Measurements from ENCODE around the gene SLC22A12.

Gene SLC22A12

DNA sequence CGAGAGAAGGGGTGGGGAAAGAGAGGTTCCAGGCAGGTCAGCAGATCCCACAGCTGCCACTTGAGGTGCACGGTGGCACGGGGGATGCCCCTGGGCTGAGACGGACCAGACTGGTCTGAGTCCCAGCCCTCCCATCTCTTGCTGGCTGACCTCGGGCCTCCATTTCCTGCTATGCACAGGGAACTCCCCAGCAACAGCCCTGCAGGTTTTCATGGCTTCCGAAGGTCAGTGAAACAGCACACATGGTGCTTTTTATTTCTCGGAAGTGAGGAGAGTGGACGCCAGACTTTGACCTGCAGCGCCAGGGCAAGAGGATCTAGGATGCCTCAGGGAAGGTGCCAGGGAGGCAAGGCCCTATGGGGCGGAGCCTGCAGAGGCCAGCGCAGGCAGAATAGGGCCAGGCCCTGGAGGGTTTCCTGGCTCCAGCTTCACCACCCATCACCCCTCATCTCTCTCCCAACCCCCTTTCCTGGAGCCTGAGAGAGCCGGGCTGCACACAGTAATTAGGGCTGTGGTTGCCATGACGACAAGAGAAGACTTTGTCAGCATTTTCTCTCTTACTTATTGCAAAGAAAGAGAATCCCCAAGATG, 29.5 kb downstream of the SLC22A12 start:
- in situ Hi-C loops (cut with MboI; ENCODE audit: low sequenced_read_pairs), result no loop called here

DNA sequence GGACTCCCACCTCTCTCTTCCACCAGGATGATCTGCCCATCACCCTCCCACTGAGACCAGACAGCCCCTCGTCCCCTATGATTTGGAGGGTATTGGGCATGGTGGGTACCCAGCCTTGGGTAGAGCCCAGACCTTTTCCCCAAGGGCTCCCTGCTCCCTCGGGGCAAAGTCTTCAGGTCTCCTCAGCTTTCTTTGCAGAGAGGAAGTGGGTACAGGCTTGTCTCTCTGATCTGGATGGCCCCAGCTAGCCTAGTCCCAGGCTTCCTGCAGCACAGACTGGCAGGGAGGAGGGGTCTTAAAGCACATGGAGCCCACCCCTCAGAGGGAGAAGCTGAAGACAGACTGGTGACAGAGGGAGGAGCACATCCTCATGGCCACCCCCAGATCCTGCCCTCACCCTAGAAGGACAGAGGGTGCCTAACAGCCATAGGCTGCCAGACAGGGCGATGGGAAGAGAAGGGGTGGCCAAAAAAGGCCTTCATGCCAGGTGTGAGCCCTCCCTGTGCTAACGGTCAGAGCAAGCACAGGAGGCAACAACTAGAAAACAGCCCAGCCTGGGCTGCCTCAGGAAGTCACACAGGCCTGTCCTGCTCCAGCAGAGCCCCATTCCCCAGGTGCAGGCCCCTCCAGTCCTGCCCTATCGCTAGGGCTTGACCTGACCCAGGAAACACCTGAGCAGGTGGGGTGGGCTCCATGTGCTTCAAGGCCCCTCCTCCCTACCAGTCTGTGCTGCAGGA, 30.4 kb downstream of the SLC22A12 start:
- in situ Hi-C loops (cut with MboI; ENCODE audit: low sequenced_read_pairs), result no loop called here

DNA sequence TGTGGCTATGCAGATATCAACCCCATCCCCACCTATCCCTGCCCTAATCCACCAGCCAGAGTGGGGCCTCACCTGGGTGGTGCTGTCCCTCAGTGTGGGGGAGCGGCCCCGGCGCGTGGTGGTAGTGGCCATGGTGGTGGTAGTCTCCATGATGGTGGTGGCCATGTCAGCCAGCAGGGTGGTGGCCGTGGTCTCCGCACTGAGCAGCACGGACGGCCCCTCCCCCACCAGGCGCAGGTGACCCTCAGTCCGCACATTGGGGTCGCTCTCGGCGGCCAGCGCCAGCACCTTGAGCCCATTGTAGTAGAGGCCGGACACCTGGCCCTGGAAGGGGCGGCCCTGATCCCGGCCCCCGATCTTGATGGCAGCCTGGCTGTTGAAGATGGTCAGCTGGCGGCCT, 31.7 kb downstream of the SLC22A12 start:
- in situ Hi-C loops (cut with MboI; ENCODE audit: low sequenced_read_pairs), result no loop called here

DNA sequence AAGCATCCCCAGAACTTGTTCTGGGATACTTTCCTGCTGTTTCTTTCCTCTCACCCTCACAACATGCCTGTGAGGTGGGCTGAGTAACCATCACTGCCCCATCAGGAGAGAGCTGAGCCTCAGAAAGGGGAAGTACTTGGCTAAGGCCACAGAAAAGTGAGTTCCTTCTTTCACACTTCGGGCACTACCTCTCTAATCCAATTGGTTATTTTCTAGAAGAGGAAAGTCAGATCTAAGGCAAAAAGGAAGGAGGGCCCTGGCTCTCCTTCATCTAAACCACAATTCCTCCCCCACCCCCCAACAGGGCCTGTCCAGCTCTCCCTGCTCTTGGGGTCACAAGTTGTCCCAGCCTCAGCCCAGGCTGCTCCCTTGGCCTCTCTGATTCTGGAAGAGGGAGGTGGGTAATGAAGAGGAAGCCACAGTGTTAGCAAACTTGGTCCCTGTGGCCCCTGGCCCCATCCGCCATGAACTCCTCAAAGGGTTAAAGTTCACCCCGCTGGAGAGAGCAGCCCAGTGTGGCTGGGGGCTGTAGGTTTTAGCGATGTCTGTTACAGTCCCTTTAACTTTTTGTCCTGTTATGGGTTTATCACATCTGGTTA, 34.0 kb downstream of the SLC22A12 start:
- in situ Hi-C loops (cut with MboI; ENCODE audit: low sequenced_read_pairs), result no loop called here

DNA sequence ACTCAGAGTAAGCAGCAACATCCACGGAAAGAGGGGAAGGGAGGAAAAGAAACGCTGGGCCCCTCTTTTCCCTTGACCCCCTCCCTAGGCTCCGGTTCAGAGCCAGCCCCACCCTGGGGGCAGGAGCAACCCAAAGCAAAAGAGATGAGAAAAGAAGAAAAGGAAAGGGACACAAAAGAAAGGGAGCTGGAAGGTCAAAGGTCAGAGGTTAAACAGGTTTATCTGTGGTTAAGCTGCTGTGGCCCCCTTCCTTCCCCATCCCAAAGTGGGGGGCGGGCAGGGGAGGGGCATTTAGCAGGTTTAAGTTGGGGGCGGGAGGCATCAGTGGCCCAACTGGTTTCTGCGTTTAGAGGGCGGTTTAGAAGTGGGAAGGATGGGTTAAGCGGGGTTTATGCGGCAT, 35.6 kb downstream of the SLC22A12 start:
- in situ Hi-C loops (cut with MboI; ENCODE audit: low sequenced_read_pairs), result no loop called here

DNA sequence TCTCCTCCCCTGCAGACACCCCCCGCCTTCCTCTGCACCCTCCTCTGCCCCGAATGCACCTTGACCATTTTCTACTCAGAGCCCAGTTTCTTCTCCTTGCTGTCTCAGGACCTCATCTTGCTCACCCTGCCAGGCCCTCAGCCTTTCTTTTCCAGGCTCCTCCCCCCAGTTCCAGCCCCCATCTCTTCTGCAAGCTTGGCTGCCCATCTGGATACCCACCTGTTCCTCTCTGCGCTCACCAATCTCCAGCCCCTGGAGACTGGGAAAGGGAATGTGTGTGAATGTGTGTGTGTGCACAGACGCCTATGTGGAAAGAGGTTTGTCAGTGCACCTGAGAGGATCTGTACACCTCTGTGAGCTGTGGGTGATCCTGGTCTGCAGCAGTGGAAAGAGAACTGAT, 36.4 kb downstream of the SLC22A12 start:
- in situ Hi-C loops (cut with MboI; ENCODE audit: low sequenced_read_pairs), result no loop called here

DNA sequence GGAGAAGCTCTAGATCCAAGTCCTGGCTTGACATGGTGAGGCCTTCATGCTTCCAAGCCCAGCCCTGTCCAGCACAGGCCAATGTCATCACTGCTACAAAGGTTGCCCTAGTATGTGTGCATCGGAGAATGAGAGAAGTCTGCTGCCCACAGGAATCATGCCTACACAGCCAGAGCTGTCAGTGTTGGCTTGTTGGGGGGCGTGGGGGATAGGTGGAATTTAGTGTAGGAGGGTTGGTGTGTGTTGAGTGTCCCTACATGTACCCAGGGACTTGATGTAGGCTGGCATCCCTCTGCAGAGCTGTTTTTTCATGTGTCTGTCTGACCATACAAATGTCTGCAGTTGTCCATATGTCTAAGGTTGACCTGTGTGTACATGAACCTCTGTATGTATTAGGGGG, 37.6 kb downstream of the SLC22A12 start:
- in situ Hi-C loops (cut with MboI; ENCODE audit: low sequenced_read_pairs), result no loop called here

DNA sequence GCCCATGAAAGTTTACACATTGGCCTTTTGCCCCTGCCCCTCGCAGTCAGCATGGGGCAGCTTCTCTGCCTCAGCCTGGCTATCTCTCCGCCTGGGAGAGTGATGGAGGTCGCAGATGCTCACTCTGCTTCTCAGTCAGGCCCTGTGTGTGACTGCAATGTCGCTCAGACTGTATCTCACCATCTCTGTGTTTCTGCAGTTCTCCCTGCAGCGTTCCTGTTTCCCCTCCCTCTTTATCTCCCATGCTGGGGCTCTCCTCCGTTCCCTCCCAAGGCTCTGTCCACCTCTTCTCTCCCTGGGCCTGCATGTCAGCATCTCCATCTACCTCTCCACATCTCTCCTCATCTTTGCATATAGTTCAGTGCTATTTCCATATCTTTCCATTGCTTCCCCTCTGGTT, 38.1 kb downstream of the SLC22A12 start:
- in situ Hi-C loops (cut with MboI; ENCODE audit: low sequenced_read_pairs), result no loop called here

DNA sequence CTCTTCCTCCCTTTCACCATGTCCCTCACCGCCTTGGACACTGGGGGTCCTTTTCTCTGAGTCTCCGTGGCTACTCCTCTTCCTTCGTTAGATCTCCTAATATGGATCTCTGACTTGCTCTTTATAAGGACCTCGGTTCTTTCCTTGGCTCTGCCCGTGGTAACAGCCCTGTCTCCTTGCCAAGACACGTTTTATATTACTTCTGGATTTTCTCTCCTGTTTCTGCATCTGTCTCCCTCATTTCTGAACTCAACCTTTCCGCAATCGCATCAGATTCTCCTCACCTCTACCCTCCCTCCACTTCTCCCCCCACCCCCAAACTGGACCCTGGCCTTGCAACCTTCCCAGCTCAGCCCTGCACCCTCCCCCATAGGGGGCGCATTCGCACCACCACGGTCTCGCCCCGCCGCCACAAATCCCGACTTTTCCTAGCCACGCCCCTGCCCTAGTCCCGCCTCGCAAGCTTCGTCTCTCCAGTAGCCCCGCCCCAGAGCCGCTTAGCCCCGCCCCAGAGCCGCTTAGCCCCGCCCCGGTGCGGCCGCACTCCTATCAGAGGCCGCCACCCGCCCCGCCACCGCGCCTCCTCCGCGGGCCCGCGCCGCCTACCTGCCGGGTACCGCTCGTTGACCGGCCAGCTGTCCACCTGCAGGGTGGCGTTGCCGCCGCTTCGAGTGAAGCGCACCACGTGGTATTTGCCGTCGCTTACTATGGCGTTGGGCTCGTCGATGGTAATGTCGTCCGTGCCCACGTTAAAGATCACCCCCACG, 39.0 kb downstream of the SLC22A12 start:
- in situ Hi-C loops (cut with MboI; ENCODE audit: low sequenced_read_pairs), result no loop called here

DNA sequence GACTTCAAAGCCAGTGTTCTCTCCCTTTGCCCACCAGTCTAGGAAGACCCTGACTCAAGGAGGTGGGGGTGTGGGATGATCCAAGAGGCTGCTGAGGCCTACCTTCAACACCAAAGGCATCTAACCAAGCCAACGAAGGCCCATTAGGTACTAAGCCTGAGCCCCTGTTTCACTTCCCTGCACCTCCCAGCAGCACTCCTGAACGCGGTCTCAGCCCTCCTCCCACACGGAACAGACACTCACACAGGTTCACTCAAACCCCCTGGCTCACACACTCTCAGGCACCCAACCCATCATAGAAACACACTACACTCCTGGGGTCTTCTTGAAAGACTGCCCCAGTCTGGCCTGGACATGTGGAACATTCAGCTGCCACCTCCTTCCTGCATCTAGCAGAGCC, 40.7 kb downstream of the SLC22A12 start:
- in situ Hi-C loops (cut with MboI; ENCODE audit: low sequenced_read_pairs), result no loop called here

DNA sequence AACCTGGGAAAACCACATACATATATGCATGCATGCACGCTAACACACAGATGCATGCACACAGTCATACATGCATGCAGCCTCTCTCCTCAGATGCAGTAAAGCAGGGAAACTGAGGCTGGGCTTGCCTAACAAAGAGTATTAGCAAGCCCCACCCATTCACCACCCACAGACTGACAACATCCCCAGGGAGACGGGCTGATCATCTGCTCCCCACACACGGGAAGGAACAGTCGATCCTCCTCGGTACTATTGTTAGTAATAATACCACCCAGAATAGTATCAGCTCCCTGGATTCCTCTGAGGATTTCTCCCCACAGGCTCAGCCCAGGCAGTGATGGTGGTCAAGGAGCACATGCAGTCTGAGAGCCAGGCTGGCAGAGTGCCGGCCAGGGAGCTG, 41.2 kb downstream of the SLC22A12 start:
- in situ Hi-C loops (cut with MboI; ENCODE audit: low sequenced_read_pairs), result no loop called here

DNA sequence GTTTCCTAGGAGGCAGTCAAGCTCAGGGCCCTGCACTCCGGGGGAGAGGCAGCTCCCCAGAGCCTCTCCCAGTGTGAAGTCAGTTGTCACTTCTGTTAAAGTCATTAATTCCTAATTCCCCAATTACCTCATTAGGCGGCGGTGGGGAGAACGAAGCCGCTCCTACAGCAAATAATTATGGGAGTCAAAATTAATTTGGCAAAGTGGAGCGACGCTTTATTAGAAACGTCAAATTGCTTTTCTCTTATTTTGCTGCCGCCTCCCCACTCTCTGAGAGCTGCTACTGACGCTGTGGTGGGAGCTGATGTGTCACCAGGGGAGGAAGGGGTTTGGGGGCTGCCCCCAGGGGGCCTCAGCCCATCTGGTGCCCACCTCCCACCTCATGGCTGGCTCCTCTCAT, 41.6 kb downstream of the SLC22A12 start:
- in situ Hi-C loops (cut with MboI; ENCODE audit: low sequenced_read_pairs), result no loop called here

DNA sequence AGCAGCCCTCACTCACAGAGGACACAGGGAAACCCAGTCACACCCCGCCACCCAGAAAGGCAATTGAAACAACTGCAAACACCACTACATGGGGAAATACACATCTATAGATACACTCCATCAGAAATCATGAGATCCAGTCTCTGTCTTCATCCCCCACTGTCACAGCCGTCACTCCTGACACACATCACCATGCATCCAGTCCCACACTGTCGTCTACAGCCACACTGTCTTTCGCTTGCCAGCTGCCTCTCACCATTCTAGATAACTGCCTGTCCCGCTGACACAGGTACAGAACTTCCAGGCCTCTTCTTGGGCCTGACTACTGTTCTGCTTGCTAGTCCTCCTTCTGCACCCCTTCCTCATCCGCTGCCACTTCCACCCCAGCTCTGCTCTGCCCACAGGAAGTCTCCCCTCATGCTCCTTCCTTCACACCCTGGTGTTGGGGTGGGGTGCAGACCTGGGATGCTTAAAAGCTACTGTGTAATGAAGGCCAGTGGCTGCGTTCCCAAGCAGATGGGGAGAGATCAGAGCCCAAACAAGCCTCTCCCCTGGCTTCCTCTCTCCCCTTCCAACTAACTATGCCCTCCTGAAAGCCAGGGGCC, 42.6 kb downstream of the SLC22A12 start:
- in situ Hi-C loops (cut with MboI; ENCODE audit: low sequenced_read_pairs), result no loop called here

DNA sequence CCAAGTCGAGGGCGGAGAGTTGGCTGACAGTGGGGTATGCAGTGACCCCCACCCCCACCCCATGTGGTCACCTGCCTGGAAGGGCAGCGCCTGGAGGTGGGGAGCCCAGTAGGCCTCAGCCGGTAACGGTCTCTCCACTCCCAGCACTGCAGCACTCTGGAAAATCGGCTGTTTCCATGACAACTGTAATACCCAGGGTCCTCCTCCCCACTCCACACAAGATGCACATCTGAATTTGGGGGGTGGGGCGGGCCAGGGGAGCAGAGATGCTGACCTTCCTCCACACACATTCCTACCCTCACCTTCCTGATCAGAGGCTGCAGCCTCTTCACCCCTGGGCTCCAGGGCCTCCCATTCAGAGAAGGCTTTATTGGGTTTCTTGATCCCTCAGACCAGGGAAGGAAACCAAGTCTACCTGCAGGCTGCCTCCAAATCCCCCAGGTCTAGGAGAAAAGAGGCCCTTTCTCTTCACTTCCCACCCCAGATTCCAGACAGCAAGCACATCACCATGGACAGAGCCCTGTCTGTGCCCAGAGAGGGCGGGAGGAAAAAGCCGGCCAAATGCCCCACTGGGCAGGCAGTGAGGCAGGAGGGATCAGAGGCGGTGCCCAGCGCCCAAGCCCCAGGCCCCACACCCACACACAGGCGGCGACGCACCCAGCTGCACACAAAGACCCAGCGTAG, 46.5 kb downstream of the SLC22A12 start:
- in situ Hi-C loops (cut with MboI; ENCODE audit: low sequenced_read_pairs), result no loop called here

DNA sequence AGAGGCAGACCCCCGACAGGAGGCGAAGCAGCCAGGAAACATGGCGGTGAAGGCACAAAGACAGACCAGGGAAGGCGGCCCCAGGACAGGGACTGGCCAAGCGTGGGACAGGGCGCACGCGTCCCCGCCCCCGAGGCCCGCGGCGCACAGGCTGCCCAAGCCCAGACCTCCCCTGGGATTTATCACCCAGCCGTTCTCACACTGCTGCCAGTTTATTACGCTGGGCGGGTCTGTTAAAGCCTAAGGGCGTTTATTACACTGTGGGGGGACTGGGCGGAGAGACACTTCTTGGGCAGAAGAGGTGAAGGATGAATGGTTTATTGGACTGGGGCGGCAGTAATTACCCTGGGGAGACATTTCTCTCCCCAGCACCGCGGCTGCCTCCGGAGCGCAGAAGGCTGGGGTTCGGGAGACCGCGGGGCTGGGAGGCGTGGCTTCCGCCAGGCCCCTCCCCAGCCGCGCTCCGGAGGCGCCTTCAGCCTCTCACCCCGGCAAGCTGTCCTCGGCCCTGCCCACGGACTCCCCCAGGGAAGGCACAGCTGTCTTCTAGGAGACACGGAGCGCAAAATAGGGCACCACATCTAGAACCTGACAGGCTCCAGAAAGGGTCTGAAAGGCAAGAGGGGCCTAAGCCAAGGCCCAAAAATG, 47.1 kb downstream of the SLC22A12 start:
- in situ Hi-C loops (cut with MboI; ENCODE audit: low sequenced_read_pairs), result no loop called here

DNA sequence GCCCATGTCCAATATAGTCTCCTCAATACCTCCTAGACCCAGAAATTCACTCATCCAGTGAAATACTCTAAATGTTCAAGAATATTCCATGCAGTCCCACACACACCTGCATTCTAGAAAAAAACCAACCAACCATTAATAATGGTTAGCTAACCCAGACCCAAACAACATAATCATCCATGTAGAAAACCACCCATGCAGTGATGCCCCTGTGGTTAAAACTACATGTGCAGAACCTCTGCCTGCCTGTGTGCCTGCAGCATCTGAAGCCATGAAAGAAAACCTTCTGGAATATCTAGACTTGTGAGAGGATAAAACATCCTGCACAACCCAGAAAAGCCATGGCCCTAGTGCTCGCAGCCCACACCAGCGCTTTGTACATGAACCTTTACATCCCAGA, 47.8 kb downstream of the SLC22A12 start:
- in situ Hi-C loops (cut with MboI; ENCODE audit: low sequenced_read_pairs), result no loop called here

DNA sequence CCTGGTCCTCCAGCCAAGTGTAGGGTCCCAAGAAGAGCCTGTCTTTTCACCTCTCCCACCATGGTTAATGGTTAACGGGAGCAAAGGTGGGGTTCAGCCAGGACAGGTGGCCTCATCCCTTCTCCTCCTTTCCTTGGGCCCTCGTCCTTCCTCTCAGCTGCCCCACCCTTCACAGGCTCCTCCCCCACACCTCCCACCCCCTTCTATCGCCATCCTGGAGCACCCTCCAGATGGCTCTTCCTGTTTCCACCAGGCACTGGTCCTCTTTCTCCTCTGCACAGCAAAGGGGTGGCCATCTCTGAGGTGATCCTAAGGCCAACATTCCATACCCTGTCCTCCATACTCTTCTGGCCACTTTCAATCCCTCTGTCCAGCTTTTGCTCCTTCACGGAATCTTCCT, 48.9 kb downstream of the SLC22A12 start:
- in situ Hi-C loops (cut with MboI; ENCODE audit: low sequenced_read_pairs), result no loop called here

DNA sequence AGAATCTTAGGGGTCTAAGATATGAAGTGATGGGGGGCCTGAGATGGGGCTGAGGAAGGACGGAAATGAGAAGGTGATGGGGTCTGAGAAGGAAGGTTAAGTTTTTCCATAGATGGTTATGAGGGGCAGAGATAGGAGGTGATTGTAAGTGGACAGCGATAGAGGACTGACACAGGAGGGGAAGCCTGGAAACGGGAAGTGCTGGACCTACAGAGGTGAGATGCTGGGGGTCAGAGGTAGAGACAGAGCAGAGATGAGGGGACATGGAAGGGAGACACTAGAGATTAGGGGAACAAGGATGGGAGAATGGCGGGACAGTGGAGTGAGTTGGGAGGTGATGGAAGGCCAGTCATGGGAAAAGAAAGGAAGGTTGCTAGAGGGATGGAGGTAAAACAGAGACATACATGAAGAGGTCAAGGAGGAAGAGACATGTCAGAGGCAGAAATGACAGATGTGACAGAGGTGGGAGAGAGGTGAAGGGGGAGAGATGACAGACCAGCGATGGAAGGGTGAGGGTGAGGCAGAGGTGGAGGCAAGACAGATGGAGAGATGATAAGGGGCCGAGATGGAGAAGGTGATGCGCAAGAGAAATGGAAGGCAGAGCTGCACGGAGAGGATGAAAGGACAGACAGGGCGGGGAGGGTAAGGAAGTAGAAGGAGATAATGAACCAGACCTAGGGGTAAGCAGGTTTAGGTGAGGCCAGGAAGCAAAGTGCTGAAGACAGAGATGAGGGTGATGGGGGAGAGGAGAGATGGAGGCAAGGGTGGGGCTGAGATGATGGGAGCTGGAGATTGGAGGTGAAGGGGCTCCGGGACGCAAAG, 50.8 kb downstream of the SLC22A12 start:
- in situ Hi-C loops (cut with MboI; ENCODE audit: low sequenced_read_pairs), result no loop called here

DNA sequence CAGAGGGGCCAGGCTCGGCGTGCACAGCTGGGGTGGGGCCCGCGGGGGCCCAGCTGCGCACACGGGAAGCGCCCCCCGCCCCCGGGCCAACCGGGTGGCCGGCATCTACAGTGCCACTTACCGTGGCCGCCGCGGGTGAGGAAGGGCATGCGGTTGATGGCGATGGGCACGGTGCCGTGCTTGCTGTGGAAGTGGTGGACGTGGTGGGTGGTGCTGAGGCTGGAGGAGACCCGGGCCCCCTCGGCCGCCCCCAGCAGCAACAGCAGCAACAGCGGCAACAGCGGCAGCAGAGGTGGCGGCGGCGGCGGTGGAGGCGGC, 51.4 kb downstream of the SLC22A12 start:
- in situ Hi-C loops (cut with MboI; ENCODE audit: low sequenced_read_pairs), result no loop called here

DNA sequence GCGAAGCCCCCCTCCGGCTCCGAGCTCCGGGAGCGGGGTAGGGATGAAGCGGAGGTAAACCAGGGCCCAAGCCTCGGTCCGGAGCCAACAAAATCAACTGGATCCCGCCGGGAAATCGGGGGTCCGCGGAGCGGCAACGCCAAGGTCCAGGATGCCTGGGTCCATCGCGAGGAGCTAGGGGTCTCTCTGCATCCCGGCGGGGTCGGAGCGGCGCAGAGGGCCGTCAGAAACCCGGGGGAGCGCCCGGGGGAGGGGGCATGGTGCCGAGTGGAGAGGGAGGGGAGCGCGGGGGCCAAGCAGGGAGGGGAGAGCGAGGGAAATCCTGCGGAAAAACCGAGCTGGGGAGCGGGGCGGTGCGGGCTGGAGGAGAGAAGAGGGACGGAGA, 51.8 kb downstream of the SLC22A12 start:
- in situ Hi-C loops (cut with MboI; ENCODE audit: low sequenced_read_pairs), result no loop called here
